ENCODE results near the gene TREML4.

Gene TREML4

GRCh38 chr6:41201764-41202173, 26.4 kb upstream of the TREML4 start:
- no peak for TF ChIP-seq FOXP2 (optimal IDR thresholded peaks at IDR 0.05; ENCODE audit: borderline replicate concordance, extremely low read depth, extremely low read length, insufficient read depth)
- TF ChIP-seq TAF1 (IDR thresholded peaks at IDR 0.05; ENCODE audit: borderline replicate concordance, insufficient read depth, low read length): no peak
- no peak for TF ChIP-seq POLR2AphosphoS5 (IDR thresholded peaks at IDR 0.05; ENCODE audit: low read depth, low read length)
- TF ChIP-seq, protein P1, sequence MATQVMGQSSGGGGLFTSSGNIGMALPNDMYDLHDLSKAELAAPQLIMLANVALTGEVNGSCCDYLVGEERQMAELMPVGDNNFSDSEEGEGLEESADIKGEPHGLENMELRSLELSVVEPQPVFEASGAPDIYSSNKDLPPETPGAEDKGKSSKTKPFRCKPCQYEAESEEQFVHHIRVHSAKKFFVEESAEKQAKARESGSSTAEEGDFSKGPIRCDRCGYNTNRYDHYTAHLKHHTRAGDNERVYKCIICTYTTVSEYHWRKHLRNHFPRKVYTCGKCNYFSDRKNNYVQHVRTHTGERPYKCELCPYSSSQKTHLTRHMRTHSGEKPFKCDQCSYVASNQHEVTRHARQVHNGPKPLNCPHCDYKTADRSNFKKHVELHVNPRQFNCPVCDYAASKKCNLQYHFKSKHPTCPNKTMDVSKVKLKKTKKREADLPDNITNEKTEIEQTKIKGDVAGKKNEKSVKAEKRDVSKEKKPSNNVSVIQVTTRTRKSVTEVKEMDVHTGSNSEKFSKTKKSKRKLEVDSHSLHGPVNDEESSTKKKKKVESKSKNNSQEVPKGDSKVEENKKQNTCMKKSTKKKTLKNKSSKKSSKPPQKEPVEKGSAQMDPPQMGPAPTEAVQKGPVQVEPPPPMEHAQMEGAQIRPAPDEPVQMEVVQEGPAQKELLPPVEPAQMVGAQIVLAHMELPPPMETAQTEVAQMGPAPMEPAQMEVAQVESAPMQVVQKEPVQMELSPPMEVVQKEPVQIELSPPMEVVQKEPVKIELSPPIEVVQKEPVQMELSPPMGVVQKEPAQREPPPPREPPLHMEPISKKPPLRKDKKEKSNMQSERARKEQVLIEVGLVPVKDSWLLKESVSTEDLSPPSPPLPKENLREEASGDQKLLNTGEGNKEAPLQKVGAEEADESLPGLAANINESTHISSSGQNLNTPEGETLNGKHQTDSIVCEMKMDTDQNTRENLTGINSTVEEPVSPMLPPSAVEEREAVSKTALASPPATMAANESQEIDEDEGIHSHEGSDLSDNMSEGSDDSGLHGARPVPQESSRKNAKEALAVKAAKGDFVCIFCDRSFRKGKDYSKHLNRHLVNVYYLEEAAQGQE (IDR thresholded peaks at IDR 0.05; ENCODE audit: insufficient read depth in 1 of 2, low read depth in 2 of 2, low read length in 2 of 2): no peak
- no peak for TF ChIP-seq SIN3A (IDR thresholded peaks at IDR 0.05; ENCODE audit: borderline replicate concordance, insufficient read depth, low read length)

DNA sequence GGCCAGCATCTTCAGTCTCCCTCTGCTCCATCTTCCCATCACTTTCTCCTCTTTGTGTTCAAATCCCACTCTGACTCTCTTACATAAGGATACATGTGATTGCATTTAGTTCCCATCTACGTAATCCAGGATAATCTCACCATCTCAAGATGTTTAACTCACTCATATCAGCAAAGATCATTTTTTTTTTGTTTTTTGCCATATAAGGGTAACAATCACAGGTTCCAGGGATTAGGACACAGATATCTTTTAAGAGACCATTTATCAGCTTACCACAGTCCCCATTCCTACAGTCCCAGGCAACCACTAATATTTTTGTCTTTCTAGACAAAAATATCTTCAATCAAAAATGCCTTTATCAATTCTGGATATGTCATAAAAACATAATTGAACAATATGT, 24.0 kb upstream of the TREML4 start:
- TF ChIP-seq SIN3A (IDR thresholded peaks at IDR 0.05; ENCODE audit: borderline replicate concordance, insufficient read depth, low read length): no peak
- TF ChIP-seq, protein P1 (IDR thresholded peaks at IDR 0.05; ENCODE audit: insufficient read depth in 1 of 2, low read depth in 2 of 2, low read length in 2 of 2): no peak
- no peak for TF ChIP-seq FOXP2 (optimal IDR thresholded peaks at IDR 0.05; ENCODE audit: borderline replicate concordance, extremely low read depth, extremely low read length, insufficient read depth)
- no peak for TF ChIP-seq TAF1 (IDR thresholded peaks at IDR 0.05; ENCODE audit: borderline replicate concordance, insufficient read depth, low read length)
- TF ChIP-seq POLR2AphosphoS5 (IDR thresholded peaks at IDR 0.05; ENCODE audit: low read depth, low read length): no peak

- TF ChIP-seq SIN3A (IDR thresholded peaks at IDR 0.05; ENCODE audit: borderline replicate concordance, insufficient read depth, low read length): no peak
- TF ChIP-seq, protein P1 (IDR thresholded peaks at IDR 0.05; ENCODE audit: insufficient read depth in 1 of 2, low read depth in 2 of 2, low read length in 2 of 2): no peak
- no peak for TF ChIP-seq TAF1 (IDR thresholded peaks at IDR 0.05; ENCODE audit: borderline replicate concordance, insufficient read depth, low read length)
- no peak for TF ChIP-seq POLR2AphosphoS5 (IDR thresholded peaks at IDR 0.05; ENCODE audit: low read depth, low read length)
- TF ChIP-seq FOXP2 (optimal IDR thresholded peaks at IDR 0.05; ENCODE audit: borderline replicate concordance, extremely low read depth, extremely low read length, insufficient read depth): no peak
Observed at GRCh38 chr6:41208439-41209106, 19.6 kb upstream of the TREML4 start.

DNA sequence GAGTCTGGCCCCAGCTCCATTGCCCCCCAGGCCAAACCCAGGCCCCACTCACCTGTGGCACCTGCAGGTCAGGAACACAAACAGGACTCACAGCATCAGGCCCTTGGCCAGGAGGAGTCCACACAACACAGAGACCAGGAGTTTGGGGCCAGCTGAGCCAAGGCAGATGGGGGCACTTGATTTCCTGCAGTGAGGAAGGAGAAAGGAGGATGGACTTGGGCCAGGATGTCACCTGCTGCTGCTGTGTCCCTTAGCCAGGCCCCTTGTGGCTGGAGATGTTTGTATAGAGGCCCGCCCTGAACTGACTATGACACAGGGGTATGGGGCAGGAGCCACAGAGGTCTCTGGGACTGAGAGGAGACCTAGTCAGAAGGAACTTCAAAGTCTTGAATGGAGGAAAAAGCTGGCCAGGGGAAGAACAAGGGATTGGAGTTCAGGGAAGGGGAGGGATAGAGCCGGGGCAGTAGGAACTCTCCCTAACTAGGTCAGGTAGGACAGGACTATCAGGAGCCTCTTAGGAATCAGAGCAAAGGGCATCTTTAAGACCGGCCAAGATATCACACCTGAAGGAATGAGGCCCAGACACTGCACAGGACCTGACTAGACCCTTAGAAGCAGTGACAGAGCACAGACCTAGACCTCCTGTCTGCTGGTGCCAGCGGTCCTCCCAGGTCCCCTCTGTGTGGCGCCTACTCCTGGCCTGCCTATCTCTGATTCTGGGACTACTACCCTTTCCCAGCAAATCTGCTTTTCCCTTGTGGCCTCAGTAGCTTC, 18.4 kb upstream of the TREML4 start:
- TF ChIP-seq FOXP2 (optimal IDR thresholded peaks at IDR 0.05; ENCODE audit: borderline replicate concordance, extremely low read depth, extremely low read length, insufficient read depth): no peak
- no peak for TF ChIP-seq SIN3A (IDR thresholded peaks at IDR 0.05; ENCODE audit: borderline replicate concordance, insufficient read depth, low read length)
- TF ChIP-seq, protein P1 (IDR thresholded peaks at IDR 0.05; ENCODE audit: insufficient read depth in 1 of 2, low read depth in 2 of 2, low read length in 2 of 2): no peak
- no peak for TF ChIP-seq POLR2AphosphoS5 (IDR thresholded peaks at IDR 0.05; ENCODE audit: low read depth, low read length)
- TF ChIP-seq TAF1 (IDR thresholded peaks at IDR 0.05; ENCODE audit: borderline replicate concordance, insufficient read depth, low read length): no peak
